ENCODE measurements around the gene RNF150. TPM values are rescaled to one million over a fixed set of nuclear protein-coding genes. Genes with fewer than 3 reads are reported as not detected.

Gene RNF150
- total RNA-seq, 2 donors from 2014 or later: 11.7 to 12.3 TPM

GRCh38 chr4:141079393-141079930 lies 53.8 kb downstream of the RNF150 start:
- Histone ChIP-seq H3K4me1 (replicated peaks) (no peaks in the 10 kb centered on the region), H3K9me3 (no peaks in the 10 kb centered on the region), H3K27ac (no peak overlapping the region), H3K4me3 (no peak overlapping the region), H3K27me3 (replicated peaks; ENCODE audit: insufficient read depth) (no peaks in the 10 kb centered on the region), H3K36me3 (no peaks in the 10 kb centered on the region)
- DNase-seq (ENCODE audit: low spot score): no peak
- TF ChIP-seq POLR2A (IDR thresholded peaks at IDR 0.05) (no peak), POLR2AphosphoS5 (IDR thresholded peaks at IDR 0.05) (no peak), CTCF (IDR thresholded peaks at IDR 0.05) (no peak)
- intact Hi-C loops (cut with DNase I): loop anchor here (5.0 kb wide), 1 partner anchor 53 kb away; the partner anchor contains the start of gene RNF150
- WGBS: 61% methylated on average over 3 of the region's 3 CpGs

GRCh38 chr4:141078871-141079270 lies 54.4 kb downstream of the RNF150 start:
- H3K4me3 ChIP-seq: no peak overlapping the region
- H3K4me1 ChIP-seq (replicated peaks): no peaks in the 10 kb centered on the region
- H3K27ac ChIP-seq: no peak overlapping the region
- H3K9me3 ChIP-seq: no peaks in the 10 kb centered on the region
- no peaks in the 10 kb centered on the region for H3K27me3 ChIP-seq (replicated peaks; ENCODE audit: insufficient read depth)
- no peak for DNase-seq (ENCODE audit: low spot score)
- intact Hi-C loops (cut with DNase I): loop anchor here (5.0 kb wide), 1 partner anchor 53 kb away; the partner anchor contains the start of gene RNF150
- TF ChIP-seq CTCF (IDR thresholded peaks at IDR 0.05) (no peak), POLR2AphosphoS5 (IDR thresholded peaks at IDR 0.05) (no peak), POLR2A (IDR thresholded peaks at IDR 0.05) (no peak)
- no peaks in the 10 kb centered on the region for H3K36me3 ChIP-seq

- 41% methylated on average over 1 of the region's 1 CpG for whole genome bisulfite sequencing
- DNase-seq (ENCODE audit: low spot score): no peak
- Histone ChIP-seq H3K4me1 (replicated peaks) (no peaks in the 10 kb centered on the region), H3K9me3 (no peaks in the 10 kb centered on the region), H3K27me3 (replicated peaks; ENCODE audit: insufficient read depth) (no peaks in the 10 kb centered on the region), H3K4me3 (no peak overlapping the region), H3K27ac (no peak overlapping the region), H3K36me3 (no peaks in the 10 kb centered on the region)
- TF ChIP-seq POLR2AphosphoS5 (IDR thresholded peaks at IDR 0.05): no peak
- TF ChIP-seq POLR2A (IDR thresholded peaks at IDR 0.05): no peak
- TF ChIP-seq CTCF (IDR thresholded peaks at IDR 0.05): no peak
- intact Hi-C loops (cut with DNase I): loop anchor here (5.0 kb wide), 1 partner anchor 55 kb away; the partner anchor contains the start of gene RNF150
Observed at GRCh38 chr4:141077611-141078225, 55.6 kb downstream of the RNF150 start.

GRCh38 chr4:141075553-141075952 lies 57.7 kb downstream of the RNF150 start:
- Histone ChIP-seq H3K4me1 (replicated peaks) (no peaks in the 10 kb centered on the region), H3K27me3 (replicated peaks; ENCODE audit: insufficient read depth) (no peaks in the 10 kb centered on the region), H3K27ac (no peak overlapping the region), H3K36me3 (no peaks in the 10 kb centered on the region), H3K9me3 (no peaks in the 10 kb centered on the region), H3K4me3 (no peak overlapping the region)
- intact Hi-C loops (cut with DNase I): loop anchor here (5.0 kb wide), 1 partner anchor 57 kb away; the partner anchor contains the start of gene RNF150
- no peak for TF ChIP-seq POLR2A (IDR thresholded peaks at IDR 0.05)
- TF ChIP-seq POLR2AphosphoS5 (IDR thresholded peaks at IDR 0.05): no peak
- TF ChIP-seq CTCF (IDR thresholded peaks at IDR 0.05): no peak
- DNase-seq (ENCODE audit: low spot score): no peak
